Endodermal cell (in vitro differentiated cells): ENCODE data around the gene GAP43. TPM values are rescaled to one million over a fixed set of nuclear protein-coding genes. Genes with fewer than 3 reads are reported as not detected.

Source experiments
- DNase-seq: peaks from one replicate; pipeline ENCODE4 v3.0.0-alpha.2; 2017
- H3K27ac ChIP-seq: 2 replicates; pipeline ENCODE4 v1.5.1; 2013; ENCODE audit warnings: mild to moderate bottlenecking, low read depth, low read length, moderate library complexity
- H3K27me3 ChIP-seq: 2 replicates; pipeline ENCODE4 v1.6.1; 2013; ENCODE audit warnings: mild to moderate bottlenecking, low read length, moderate library complexity; ENCODE audit not compliant: insufficient read depth, control insufficient read depth, poor library complexity, severe bottlenecking
- H3K36me3 ChIP-seq: 2 replicates; pipeline ENCODE4 v1.7.0; 2013; ENCODE audit warnings: mild to moderate bottlenecking, low read length, moderate library complexity; ENCODE audit not compliant: control insufficient read depth, insufficient read depth
- H3K4me1 ChIP-seq: one replicate; pipeline ENCODE4 v1.7.0; 2013; ENCODE audit warnings: low read length; ENCODE audit not compliant: control insufficient read depth, insufficient read depth
- H3K4me3 ChIP-seq: 2 replicates; pipeline ENCODE4 v1.5.1; 2013; ENCODE audit warnings: mild to moderate bottlenecking, low read length, moderate library complexity
- H3K9ac ChIP-seq: 2 replicates; pipeline ENCODE4 v1.6.1; 2013; ENCODE audit warnings: mild to moderate bottlenecking, low read length, moderate library complexity; ENCODE audit not compliant: poor library complexity, severe bottlenecking; ENCODE audit errors: extremely low read depth
- H3K9me3 ChIP-seq: 2 replicates; pipeline ENCODE4 v1.6.1; 2013; ENCODE audit warnings: mild to moderate bottlenecking, low read length, moderate library complexity; ENCODE audit not compliant: control insufficient read depth
- H3K27ac Mint-ChIP-seq: 2 replicates; pipeline ENCODE4 v1.8.0; 2020; ENCODE audit warnings: mixed read lengths
- H3K27me3 Mint-ChIP-seq: 2 replicates; pipeline ENCODE4 v1.8.0; 2021; ENCODE audit warnings: mild to moderate bottlenecking, mixed read lengths; ENCODE audit not compliant: insufficient read depth
- H3K36me3 Mint-ChIP-seq: 2 replicates; pipeline ENCODE4 v1.8.0; 2020; ENCODE audit warnings: low read depth, mixed read lengths
- H3K4me1 Mint-ChIP-seq: 2 replicates; pipeline ENCODE4 v1.8.0; 2020; ENCODE audit warnings: mixed read lengths
- H3K4me3 Mint-ChIP-seq: 2 replicates; pipeline ENCODE4 v1.8.0; 2020; ENCODE audit warnings: mild to moderate bottlenecking, moderate library complexity, mixed read lengths
- H3K9me3 Mint-ChIP-seq: 2 replicates; pipeline ENCODE4 v1.8.0; 2020; ENCODE audit warnings: mild to moderate bottlenecking, mixed read lengths
- CTCF ChIP-seq: fragments of 200-600 bp; sonication (generic); conservative IDR thresholded peaks from 2 replicates; pipeline ENCODE4 v1.5.0; 2021; ENCODE audit warnings: antibody characterized with exemption, mild to moderate bottlenecking
- WGBS, 2 experiments: methylation state at CpG; one replicate each; pipeline versions ENCODE4 v1.1.5 to v1.1.7; 2013; ENCODE audit warnings: missing lambda C conversion rate in 2 of 2, mixed read lengths in 1 of 2; ENCODE audit not compliant: insufficient coverage in 1 of 2, insufficient read length in 1 of 2; 5-methylcytosine and 5-hydroxymethylcytosine counted together
- total RNA-seq, 2 donors: library from RNA; stranded (reverse); fragmentation: NEBNext Ultra II Directional in 1 of 2; extraction: Animal tissue kit (Norgen Biotek cat#: 25700) in 1 of 2; gene quantifications; 2 replicates in 1 of 2; 3 replicates in 1 of 2; pipeline ENCODE4 v1.2.1, GENCODE V29; 2021

GAP43 gene
- total RNA-seq, 2 donors from 2014 or later = 1.5 to 8.0 TPM

GRCh38 chr3:115615001-115615814 lies 8.1 kb upstream of the GAP43 start:
- DNase-seq = peak; percentile 68
- H3K4me1 ChIP-seq = no peaks in the 10 kb centered on the region
- Mint-ChIP-seq H3K36me3 (no peaks in the 10 kb centered on the region), H3K9me3 (peaks cover 3% of the 10 kb centered on the region), H3K4me1 (peaks cover 4% of the 10 kb centered on the region), H3K27ac (peak overlapping the region; percentile 74), H3K4me3 (no peak overlapping the region), H3K27me3 (no peaks in the 10 kb centered on the region)
- no peaks in the 10 kb centered on the region for H3K9me3 ChIP-seq
- no peak overlapping the region for H3K9ac ChIP-seq
- H3K36me3 ChIP-seq = no peaks in the 10 kb centered on the region
- H3K4me3 ChIP-seq = no peak overlapping the region
- H3K27me3 ChIP-seq = no peaks in the 10 kb centered on the region
- H3K27ac ChIP-seq = no peak overlapping the region
- WGBS, 2 experiments = 71 to 77% methylated on average over 2 of the region's 2 CpGs
- TF ChIP-seq CTCF = no peak

- Histone ChIP-seq H3K4me3 (no peak overlapping the region), H3K27me3 (no peaks in the 10 kb centered on the region), H3K4me1 (no peaks in the 10 kb centered on the region), H3K27ac (no peak overlapping the region), H3K9me3 (no peaks in the 10 kb centered on the region), H3K36me3 (no peaks in the 10 kb centered on the region), H3K9ac (no peak overlapping the region)
- no peaks in the 10 kb centered on the region for H3K27me3 Mint-ChIP-seq
- peaks cover 3% of the 10 kb centered on the region for H3K9me3 Mint-ChIP-seq
- no peak for TF ChIP-seq CTCF
- H3K27ac Mint-ChIP-seq = no peak overlapping the region
- no peak for DNase-seq
- H3K4me3 Mint-ChIP-seq = no peak overlapping the region
- H3K36me3 Mint-ChIP-seq = no peaks in the 10 kb centered on the region
- WGBS, 2 experiments = 92 to 94% methylated on average over 4 of the region's 4 CpGs
- H3K4me1 Mint-ChIP-seq = peaks cover 4% of the 10 kb centered on the region
Measured at GRCh38 chr3:115616461-115616860, 6.8 kb upstream of the GAP43 start.

GRCh38 chr3:115617591-115617990 lies 5.7 kb upstream of the GAP43 start:
- Histone ChIP-seq H3K27me3 (no peaks in the 10 kb centered on the region), H3K4me1 (no peaks in the 10 kb centered on the region), H3K36me3 (no peaks in the 10 kb centered on the region), H3K9me3 (no peaks in the 10 kb centered on the region), H3K9ac (no peak overlapping the region), H3K4me3 (no peak overlapping the region), H3K27ac (no peak overlapping the region)
- no peak for DNase-seq
- H3K9me3 Mint-ChIP-seq = peaks cover under 1% of the 10 kb centered on the region
- H3K27me3 Mint-ChIP-seq = no peaks in the 10 kb centered on the region
- no peak for TF ChIP-seq CTCF
- peaks cover 4% of the 10 kb centered on the region for H3K4me1 Mint-ChIP-seq
- 88% methylated on average over 1 of the region's 1 CpG for WGBS, 2 experiments
- no peak overlapping the region for H3K27ac Mint-ChIP-seq
- H3K4me3 Mint-ChIP-seq = no peak overlapping the region
- H3K36me3 Mint-ChIP-seq = no peaks in the 10 kb centered on the region
